SK-N-MC (cell line): ENCODE measurements around the gene TMPRSS6.

Experiments
- EZH2 ChIP-seq: fragments of 200-600 bp; sonication (generic); IDR thresholded peaks from one replicate; pipeline ENCODE4 v1.6.1; 2017; ENCODE audit warnings: antibody characterized with exemption
- POLR2AphosphoS5 ChIP-seq: IDR thresholded peaks from 2 replicates; pipeline ENCODE4 v1.6.1; 2012; ENCODE audit warnings: mild to moderate bottlenecking, low read depth, low read length, borderline replicate concordance

- TF ChIP-seq POLR2AphosphoS5 (no peak), EZH2 (no peak)
Observed at GRCh38 chr22:37100589-37101127, 8.9 kb downstream of the TMPRSS6 start.
